ENCODE measurements around the gene PCDHB5. TPM values are rescaled to one million over a fixed set of nuclear protein-coding genes. Genes with fewer than 3 reads are reported as not detected.

The PCDHB5 gene
- total RNA-seq, 2 donors from 2014 or later = 4.3 to 10.6 TPM

DNA sequence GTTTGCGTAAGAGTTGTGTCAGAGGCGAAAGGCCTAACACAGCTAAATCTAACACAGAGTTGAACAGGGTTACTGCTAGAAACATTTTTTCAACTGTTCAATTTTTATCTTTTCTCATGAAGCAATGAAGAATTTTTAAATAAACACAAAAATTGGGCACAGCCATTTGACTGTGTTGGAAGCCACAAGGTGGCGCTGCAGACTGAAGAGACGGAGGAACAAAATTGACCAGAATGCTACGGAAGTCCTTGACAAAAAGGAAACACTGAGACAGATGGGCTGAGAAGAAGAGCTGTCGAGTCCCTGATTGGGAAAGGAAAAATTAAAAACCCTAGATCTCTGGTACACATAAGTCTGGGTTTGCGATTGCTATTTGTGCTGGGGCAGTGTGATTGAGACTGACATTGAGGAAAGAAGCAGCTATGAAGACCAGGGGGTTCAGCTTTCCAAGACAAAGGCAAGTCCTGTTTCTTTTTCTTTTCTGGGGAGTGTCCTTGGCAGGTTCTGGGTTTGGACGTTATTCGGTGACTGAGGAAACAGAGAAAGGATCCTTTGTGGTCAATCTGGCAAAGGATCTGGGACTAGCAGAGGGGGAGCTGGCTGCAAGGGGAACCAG, 52.0 kb downstream of the PCDHB5 start, which contains the start of gene PCDHB9:
TSS of gene PCDHB9 (plus strand) at position 265 of the 616 bp plus-strand sequence. CDS start at position 423, 158 bp downstream.
- Histone ChIP-seq H3K27me3 (no peaks in the 10 kb centered on the region), H3K9me3 (peaks cover 0 to 24% (median 0%) of the 10 kb centered on the region in 3 donors), H3K4me1 (no peaks in the 10 kb centered on the region), H3K27ac (no peak within 1 kb of the TSS), H3K36me3 (replicated peaks in 1 of 2; ENCODE audit: insufficient read depth in 1 of 2, low read depth in 2 of 2) (no peaks in the 10 kb centered on the region), H3K4me3 (no peak within 1 kb of the TSS)
- DNase-seq (peak in 3 of 4 donors; percentile 15 to 36 (median 30)), ATAC-seq (no peak)
- intact Hi-C loops (cut with DNase I) = no loop called here
- TF ChIP-seq POLR2A (IDR thresholded peaks at IDR 0.05) = no peak
- TF ChIP-seq, protein P1, sequence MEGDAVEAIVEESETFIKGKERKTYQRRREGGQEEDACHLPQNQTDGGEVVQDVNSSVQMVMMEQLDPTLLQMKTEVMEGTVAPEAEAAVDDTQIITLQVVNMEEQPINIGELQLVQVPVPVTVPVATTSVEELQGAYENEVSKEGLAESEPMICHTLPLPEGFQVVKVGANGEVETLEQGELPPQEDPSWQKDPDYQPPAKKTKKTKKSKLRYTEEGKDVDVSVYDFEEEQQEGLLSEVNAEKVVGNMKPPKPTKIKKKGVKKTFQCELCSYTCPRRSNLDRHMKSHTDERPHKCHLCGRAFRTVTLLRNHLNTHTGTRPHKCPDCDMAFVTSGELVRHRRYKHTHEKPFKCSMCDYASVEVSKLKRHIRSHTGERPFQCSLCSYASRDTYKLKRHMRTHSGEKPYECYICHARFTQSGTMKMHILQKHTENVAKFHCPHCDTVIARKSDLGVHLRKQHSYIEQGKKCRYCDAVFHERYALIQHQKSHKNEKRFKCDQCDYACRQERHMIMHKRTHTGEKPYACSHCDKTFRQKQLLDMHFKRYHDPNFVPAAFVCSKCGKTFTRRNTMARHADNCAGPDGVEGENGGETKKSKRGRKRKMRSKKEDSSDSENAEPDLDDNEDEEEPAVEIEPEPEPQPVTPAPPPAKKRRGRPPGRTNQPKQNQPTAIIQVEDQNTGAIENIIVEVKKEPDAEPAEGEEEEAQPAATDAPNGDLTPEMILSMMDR (IDR thresholded peaks at IDR 0.05) = peak in 6 of 7 experiments; percentile 13 to 31 (median 26)
- WGBS, 2 donors = 18 to 25% methylated on average over 9 of the region's 9 CpGs

Other genes starting within 250 kb of the PCDHB5 start
- 1 to 10 TPM; 1.8 to 4.0 TPM for gene PCDHAC1, start 208.9 kb upstream of the PCDHB5 start, total RNA-seq
- gene PCDHAC2, start 168.7 kb upstream of the PCDHB5 start, total RNA-seq = 1 to 10 TPM; 1.6 to 2.3 TPM
- gene PCDHB1, start 83.8 kb upstream of the PCDHB5 start, total RNA-seq = under 1 TPM; 0.26 to 0.66 TPM
- 1 to 10 TPM; 1.8 to 2.0 TPM for gene PCDHB2, start 40.6 kb upstream of the PCDHB5 start, total RNA-seq
- 1 to 10 TPM; 1.3 to 1.8 TPM for gene PCDHB3, start 34.7 kb upstream of the PCDHB5 start, total RNA-seq
- gene PCDHB4, start 13.4 kb upstream of the PCDHB5 start, total RNA-seq = 1 to 10 TPM; 1.6 to 3.3 TPM
- gene PCDHB6, start 14.9 kb downstream of the PCDHB5 start, total RNA-seq = 1 to 10 TPM in 1 of 2 donors, under 1 TPM in 1; 0.33 to 1.0 TPM
- gene PCDHB7, start 37.4 kb downstream of the PCDHB5 start, total RNA-seq = under 1 TPM in 1 of 2 donors, not detected in 1; 0.52 TPM
- gene PCDHB8, start 42.6 kb downstream of the PCDHB5 start, total RNA-seq = under 1 TPM; 0.33 to 0.52 TPM
- gene PCDHB16, start 47.2 kb downstream of the PCDHB5 start, total RNA-seq = 1 to 10 TPM; 2.1 to 4.6 TPM
- 10 to 100 TPM in 1 of 2 donors, under 1 TPM in 1; 0.78 to 19.8 TPM for gene PCDHB9, start 52.0 kb downstream of the PCDHB5 start, total RNA-seq
- 1 to 10 TPM; 1.3 to 2.3 TPM for gene PCDHB10, start 57.1 kb downstream of the PCDHB5 start, total RNA-seq
- 1 to 10 TPM; 4.4 to 4.9 TPM for gene PCDHB11, start 64.4 kb downstream of the PCDHB5 start, total RNA-seq
- 1 to 10 TPM; 2.0 to 3.4 TPM for gene PCDHB12, start 73.5 kb downstream of the PCDHB5 start, total RNA-seq
- gene PCDHB13, start 78.7 kb downstream of the PCDHB5 start, total RNA-seq = 1 to 10 TPM; 6.5 to 7.6 TPM
- gene PCDHB14, start 88.1 kb downstream of the PCDHB5 start, total RNA-seq = 1 to 10 TPM; 3.4 to 7.3 TPM
- gene PCDHB15, start 110.2 kb downstream of the PCDHB5 start, total RNA-seq = 1 to 10 TPM; 3.1 to 3.6 TPM
- not detected for gene SLC25A2, start 168.8 kb downstream of the PCDHB5 start, total RNA-seq
- 10 to 100 TPM; 28.7 to 32.2 TPM for gene TAF7, start 185.6 kb downstream of the PCDHB5 start, total RNA-seq
- gene PCDHGA1, start 195.3 kb downstream of the PCDHB5 start, total RNA-seq = under 1 TPM; 0.33 to 0.78 TPM
- gene PCDHGA2, start 203.6 kb downstream of the PCDHB5 start, total RNA-seq = 1 to 10 TPM; 2.0 to 2.9 TPM
- gene PCDHGA3, start 208.6 kb downstream of the PCDHB5 start, total RNA-seq = 10 to 100 TPM in 1 of 2 donors, 1 to 10 TPM in 1; 4.2 to 11.2 TPM
- gene PCDHGB1, start 214.9 kb downstream of the PCDHB5 start, total RNA-seq = 1 to 10 TPM; 3.9 to 6.9 TPM
- gene PCDHGA4, start 219.8 kb downstream of the PCDHB5 start, total RNA-seq = 10 to 100 TPM in 1 of 2 donors, 1 to 10 TPM in 1; 6.7 to 10.9 TPM
- 1 to 10 TPM; 2.3 to 9.3 TPM for gene PCDHGB2, start 224.8 kb downstream of the PCDHB5 start, total RNA-seq
- gene PCDHGA5, start 229.0 kb downstream of the PCDHB5 start, total RNA-seq = 1 to 10 TPM; 5.6 to 6.0 TPM
- gene PCDHGB3, start 235.0 kb downstream of the PCDHB5 start, total RNA-seq = 10 to 100 TPM in 1 of 2 donors, 1 to 10 TPM in 1; 4.2 to 10.2 TPM
- 10 to 100 TPM in 1 of 2 donors, 1 to 10 TPM in 1; 5.2 to 11.2 TPM for gene PCDHGA6, start 238.7 kb downstream of the PCDHB5 start, total RNA-seq
- 1 to 10 TPM; 5.2 to 7.6 TPM for gene PCDHGA7, start 247.5 kb downstream of the PCDHB5 start, total RNA-seq